GM18505 (cell line): ENCODE results near the gene STIP1.
"Not testable (repeated sequence)": the region's sequence is repeated elsewhere in the genome, so short reads cannot be mapped to it uniquely, and the experiment has no call there.

ENCODE experiments used
- ATAC-seq: cut with Tn5 transposase; IDR thresholded peaks from one replicate; pipeline ENCODE4 v1.9.1; 2021; ENCODE audit not compliant: unreplicated experiment
- POLR2A ChIP-seq: IDR thresholded peaks from 4 replicates; pipeline ENCODE4 v1.6.1; 2011; ENCODE audit warnings: borderline replicate concordance; ENCODE audit not compliant: insufficient read depth, insufficient read length; ENCODE audit errors: extremely low read depth

The STIP1 gene

DNA sequence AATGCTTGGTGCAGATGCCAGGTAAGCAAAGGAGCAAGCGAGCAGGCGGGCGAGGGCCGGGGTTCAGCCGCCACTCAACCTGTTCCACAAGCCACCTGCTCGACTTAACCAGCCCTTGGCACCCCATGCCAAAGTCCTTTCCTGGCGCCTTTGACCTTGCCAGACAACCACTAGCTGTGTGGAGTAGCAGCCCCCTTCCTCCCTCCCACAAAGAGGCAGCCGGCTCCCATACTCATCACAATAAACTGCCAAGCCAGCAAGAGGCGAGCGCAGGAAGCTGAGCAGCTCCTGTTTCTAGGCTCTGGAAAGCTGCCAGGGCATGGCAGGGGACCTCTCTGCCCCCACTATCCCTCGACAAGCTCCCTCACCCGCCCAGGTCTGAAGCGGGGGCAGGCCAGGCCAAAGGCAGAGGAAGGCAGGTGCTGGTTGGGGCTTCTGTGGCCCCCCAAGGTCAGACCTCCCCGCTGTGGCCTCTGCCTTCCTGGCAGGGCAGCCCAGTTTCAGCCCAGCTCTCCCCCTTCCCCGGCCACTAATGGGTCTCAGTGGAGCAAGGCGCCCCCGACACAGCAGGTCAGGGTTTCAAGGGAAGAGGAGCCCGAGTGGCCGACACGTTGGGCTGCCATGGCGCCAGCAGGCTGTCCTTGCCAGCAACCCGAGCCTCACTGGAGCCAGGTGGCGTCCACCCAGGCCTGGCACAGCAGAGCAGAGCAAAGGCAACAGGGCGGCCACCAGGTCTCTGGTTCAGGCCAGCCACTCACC, 35.3 kb upstream of the STIP1 start:
- ATAC-seq = no peak
- TF ChIP-seq POLR2A = no peak

DNA sequence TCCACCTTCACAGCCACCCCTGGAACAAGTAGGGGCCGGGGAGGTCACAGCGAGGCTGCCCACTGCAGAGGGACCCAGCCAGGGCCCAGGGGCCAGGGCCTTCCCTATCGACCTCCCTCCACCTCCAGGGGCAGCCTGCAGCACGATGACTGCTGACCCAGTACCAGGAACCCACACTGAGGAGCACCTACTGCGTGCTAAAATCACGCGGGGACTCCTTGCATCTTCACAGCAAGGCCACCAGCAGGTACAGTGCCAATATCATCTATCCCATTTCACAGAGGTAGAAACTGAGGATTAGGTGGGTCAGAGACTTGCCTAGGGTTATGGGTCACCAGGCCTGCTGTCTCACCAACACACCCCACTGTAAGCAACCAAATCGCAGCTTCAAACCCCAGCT, 34.6 kb upstream of the STIP1 start:
- no peak for ATAC-seq
- TF ChIP-seq POLR2A = no peak

DNA sequence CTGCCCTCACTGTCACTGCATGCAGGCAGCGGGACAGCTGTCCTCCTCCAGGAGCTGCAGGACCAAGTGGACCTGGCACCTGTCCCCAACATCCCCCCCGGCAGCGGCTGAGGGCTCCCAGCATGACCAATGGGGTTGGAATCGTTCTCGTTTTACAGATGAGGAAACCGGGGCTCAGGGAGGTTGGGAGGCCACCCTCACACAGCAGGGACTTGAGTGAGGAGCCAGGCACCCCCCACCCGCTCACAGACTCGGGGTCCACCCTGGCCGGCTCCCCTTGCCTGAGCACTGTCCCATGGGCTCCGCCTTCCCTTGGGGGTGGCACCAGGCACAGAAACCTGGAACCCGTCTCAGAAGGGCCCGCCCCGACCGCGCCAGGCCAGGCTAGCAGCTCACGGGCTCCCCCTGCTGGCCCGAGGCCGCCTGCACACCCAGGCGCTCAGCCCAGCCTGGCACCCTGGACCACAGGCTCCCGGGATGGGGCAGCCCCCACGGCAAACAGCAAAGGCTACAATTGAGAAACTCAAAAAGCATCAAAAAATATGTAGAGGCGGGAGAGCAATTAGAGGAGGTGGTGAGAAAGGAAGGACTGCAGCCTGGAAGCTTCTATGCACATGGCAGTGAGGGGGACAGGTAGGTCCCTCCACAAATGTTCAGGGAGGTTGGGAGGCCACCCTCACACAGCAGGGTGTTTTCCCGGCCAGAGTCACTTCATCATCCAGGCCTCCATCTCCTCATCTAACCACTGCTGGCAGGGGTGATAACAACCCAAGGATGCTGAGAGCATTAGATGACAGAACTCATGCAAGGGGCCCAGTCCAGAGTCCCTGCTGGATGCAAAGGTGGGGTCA, 32.9 kb upstream of the STIP1 start:
- ATAC-seq = peak; percentile 62
- TF ChIP-seq POLR2A = no peak

DNA sequence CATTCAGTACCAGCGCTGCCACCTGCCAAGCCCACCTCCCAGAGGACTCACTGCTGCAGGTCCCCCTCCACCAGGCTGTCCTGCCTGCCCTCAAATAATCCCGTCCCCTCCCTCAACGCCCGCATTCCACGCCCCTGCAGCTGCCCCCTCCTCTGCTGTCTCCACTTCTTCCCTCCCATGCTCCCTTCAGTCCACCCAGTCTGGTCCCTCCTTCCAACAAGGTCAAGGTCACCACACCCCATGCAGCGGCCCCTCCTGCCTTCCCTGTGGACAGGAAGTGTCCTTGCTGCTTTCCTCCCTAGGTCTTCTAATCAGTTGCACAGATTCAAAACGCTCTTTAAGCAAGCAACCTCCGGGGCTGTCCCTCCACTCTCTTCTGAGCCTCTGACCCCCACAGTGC, 32.2 kb upstream of the STIP1 start:
- no peak for TF ChIP-seq POLR2A
- ATAC-seq = no peak

DNA sequence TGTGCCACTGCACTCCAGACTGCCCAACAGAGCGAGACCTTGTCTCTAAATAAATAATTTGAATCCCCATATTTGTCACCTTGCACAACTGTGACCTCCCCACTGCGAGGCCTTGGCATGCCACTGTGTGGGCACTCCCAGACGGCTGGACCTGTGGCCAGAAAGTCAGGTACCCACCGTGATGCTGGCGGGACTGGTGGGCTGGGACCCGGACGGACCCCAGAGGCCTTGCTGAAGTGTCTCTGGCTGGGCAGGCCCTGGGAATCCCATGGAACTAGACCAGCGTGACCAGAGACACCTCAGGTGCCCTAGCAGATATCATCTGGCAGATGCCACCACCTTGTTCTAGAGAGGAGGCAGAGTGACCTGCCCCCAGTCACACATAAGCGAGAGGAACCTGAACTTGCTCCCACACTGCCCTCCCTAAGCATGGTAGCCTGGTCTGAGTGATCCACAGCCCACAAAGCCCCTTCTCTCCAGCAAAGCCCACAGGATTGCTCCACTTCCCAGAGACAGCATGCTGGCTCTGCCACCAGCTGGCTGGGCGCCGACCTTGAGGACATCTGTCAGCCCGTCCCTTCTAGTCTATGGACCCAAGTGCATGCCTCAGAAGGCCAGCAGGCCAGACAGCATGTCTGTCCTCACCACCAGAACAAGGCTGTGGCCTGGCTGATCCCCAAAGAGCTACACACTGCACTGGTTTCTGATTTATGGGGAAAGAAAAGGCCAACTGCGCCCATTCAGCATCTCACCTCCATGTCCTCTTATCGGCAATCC, 29.5 kb upstream of the STIP1 start:
- no peak for TF ChIP-seq POLR2A

DNA sequence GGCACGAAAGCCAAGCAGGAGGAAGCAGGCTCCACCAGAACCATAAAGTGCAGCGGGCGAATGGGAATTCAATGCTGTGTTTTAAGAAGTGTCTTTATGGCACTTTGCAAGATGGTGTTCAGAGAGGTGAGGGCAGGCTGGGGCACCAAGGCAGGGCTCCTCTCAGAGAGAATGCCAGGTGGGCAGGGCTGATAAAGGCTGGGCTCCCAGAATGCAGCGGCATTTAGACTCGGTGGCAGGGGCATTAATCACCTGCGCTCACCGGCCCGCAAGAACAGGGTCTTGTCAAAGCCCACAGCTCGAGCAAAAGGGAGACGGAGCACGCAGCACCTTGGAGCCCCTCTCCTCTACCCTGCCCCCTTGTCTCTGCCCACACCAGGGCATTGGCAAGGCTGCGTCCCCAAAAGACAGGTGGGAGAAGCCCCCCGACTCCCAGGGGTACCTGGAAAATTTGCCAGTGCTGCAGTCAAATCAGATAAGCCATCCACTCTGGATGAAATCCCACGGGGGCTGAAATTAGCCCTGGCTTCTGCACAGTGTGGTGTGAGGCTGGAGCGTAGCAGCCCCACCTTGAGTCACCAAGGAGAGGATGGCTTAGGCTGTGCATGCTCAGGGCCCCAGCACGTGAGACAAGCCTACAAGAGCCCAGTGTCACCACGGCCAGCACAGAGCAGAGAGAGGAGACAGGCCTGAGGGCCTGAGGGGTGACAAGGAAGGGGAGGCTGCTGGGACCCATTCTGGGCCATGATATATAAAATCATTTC, 28.2 kb upstream of the STIP1 start:
- no peak for TF ChIP-seq POLR2A
- ATAC-seq = no peak

More for the DNA sequence above, 29.5 kb upstream of the STIP1 start:
- ATAC-seq = no peak

DNA sequence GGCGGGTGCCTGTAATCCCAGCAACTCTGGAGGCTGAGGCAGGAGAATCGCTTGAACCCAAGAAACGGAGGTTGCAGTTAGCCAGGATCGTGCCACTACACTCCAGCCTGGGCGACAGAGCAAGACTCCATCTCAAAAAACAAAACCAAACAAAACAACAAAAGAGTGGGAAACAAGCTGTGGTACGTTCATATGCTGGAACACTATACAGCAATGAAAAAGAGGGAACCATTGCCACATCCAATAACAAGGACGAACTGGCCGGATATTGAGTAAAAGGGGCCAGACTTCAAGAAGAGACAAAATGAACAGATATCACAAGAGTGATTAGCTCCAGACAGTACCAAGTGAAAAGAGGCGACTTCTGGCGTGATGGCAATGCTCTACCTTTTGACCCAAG, 24.9 kb upstream of the STIP1 start:
- no peak for ATAC-seq
- TF ChIP-seq POLR2A = no peak

DNA sequence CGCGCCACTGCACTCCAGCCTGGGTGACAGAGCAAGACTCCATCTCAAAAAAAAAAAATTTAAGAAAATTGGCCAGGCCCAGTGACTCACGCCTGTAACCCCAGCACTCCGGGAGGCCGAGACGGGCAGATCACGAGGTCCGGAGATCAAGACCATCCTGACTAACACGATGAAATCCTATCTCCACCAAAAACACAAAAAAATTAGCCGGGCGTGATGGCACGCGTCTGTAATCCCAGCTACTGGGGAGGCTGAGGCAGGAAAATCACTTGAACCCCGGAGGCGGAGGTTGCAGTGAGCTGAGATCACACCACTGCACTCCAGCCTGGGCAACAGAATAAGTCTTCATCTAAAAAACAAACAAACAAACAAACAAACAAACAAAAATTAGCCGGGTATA, 23.2 kb upstream of the STIP1 start:
- ATAC-seq = not testable (repeated sequence)

DNA sequence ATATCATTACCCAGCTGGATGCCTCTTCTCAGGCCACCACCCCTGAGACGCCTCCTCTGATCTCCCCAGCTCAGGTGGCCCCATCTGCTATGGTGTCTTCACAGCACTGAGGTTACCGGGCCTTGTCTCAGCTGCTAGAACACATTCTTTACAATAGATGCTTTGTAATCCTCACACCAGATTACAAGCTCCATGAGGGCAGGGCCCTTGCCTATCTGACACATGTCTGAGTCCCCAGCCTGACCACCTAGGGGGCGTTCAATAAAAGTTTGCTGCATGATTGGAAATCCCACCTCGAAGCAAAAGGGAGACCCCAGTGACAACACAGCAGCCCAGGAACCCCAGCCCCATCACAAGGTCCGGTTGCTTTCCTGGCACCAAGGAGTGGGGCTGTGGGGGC, 22.0 kb upstream of the STIP1 start:
- ATAC-seq = no peak
- no peak for TF ChIP-seq POLR2A

DNA sequence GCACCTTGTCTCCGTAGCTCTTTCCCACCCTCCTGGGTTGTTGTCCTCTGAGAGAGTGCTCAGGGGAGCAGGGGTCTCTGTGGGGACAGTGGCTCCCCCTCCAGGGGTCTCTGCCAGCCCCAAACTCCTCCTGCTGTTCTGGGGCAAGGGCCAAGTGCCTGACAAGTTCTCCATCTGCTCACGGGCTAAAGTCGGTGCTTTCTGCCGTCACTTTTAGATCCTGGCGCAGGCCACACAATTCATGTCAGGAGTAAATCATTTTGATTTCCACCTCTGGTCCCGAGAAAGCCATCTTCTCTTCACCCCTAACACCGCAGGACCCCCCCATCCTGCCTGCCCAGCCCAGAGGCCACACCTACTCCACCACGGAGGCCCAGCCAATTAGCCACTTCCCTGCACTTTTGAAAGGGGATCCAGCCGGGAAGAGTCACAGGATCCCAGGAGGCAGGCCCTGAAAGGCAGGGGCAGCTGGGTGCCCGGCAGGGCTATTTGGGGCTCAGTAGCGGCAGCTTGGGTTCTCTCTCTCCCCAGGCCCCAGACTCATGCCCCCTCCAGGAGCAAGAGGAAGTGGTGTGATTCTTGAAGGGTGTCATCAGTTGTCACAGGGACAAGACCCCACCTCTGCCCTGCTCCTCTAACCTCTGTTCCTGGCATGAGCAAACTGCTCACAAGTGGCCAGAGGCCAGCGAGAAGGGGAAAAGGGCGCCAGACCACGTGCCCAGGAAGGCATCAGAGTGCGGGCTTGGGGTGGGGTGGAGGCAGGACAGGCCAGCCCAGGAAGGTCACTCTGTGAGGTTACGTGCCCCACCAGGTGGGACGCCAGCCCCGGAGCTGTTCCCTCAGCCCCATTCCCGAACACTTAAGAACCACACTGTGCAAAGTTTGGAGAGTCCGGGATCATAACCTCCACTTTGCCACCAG, 21.3 kb upstream of the STIP1 start:
- no peak for TF ChIP-seq POLR2A
- ATAC-seq = no peak

DNA sequence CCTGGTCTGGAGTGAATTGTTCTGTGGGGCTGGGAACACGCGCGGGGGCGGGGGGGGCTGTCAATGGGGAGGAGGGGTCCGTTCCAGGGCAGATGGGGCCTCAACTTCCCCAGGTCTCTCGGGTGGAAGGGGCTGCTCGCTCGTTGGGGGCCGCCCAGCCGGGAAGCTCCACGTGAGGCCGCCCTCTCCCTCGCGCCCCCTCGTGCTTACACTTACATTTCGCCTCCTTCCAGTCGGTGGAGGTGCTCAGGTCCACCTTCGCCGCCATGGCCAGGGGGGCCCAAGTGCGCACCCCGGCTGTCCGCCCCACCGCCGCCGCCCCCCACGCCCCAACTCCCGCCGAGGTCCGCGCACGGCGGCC, 20.5 kb upstream of the STIP1 start:
- TF ChIP-seq POLR2A = no peak
- ATAC-seq = no peak

DNA sequence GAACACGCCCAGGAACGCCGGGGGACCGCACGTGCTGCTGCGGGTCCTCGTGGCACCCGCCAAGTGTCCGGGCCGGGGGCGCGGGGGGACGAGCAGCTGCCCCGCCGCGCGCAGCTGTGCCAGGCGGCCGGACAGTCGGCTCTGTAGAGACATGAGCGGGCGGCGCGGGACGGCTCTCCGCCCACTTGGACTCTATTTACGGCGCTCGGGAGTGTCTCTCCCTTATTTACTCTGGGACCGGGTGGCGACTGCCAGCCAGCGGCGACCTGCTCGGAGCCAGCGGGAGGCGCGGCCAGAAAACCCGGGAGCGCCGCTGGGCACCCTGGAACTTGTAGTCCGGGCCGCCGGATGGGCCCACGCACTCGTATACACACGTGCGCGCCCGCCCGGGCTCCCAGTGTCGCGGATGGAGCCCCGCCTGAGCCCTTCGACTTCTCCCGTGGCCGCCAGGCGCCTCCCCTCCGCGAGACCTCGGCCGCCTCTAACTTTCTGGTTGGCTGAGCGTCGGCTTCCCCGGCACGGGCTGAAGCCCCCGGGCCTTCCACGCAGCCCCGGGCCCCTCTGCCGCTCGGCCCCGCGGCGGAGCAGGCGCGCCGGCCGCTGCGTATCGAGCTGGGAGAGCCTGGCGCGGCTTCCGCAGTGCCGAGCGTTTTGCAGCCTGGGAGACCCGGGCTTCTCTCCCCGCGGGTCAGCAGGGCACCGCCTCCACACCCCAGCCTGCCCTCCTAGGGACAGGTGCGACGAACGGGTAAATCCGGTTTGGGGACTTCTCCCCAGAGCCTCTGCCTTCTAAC, 19.9 kb upstream of the STIP1 start, which contains the start of gene MACROD1:
MACROD1 (minus strand) TSS at position 272 of the 794 bp plus-strand sequence; CDS start at position 153, 119 bp downstream.
- ATAC-seq = peak; percentile 68
- TF ChIP-seq POLR2A = peak; percentile 50

DNA sequence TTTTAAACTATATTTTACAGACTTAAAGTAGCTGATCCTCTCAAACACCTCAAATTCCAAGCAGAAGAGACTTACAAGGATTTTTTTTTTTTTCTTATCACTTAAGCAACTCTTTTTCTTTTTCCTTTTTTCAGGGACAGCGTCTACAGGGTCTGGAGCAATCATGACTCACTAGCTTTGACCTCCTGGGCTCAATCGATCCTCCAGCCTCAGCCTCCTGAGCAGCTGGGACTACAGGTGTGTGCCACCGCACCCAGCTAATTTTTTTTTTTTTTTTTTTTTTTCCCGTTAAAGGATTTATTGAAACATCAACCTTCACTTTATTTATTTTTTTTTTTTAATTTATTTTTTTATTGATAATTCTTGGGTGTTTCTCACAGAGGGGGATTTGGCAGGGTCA, 15.6 kb upstream of the STIP1 start:
- no peak for TF ChIP-seq POLR2A
- no peak for ATAC-seq
